Measurements from ENCODE around the gene RHOT1.

Gene RHOT1

DNA sequence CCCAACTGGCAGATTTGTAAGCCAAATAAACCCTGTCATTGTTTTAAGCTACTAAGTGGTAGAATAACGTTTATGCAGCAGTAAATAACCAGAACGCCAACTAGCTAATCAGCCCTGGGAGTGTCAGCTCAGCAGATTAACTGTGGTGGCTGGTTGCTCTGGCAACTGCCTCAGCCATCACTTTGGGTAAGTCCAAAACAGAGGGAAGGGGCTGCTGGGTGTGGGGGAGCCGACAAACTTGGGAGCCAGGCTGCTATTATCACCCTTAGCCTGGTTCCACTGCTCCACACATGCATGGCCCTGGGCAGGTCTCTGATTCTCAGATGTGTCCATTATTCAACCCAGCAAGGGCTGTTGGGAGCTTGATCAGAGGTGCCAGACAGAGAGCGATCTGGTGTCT, 22.2 kb upstream of the RHOT1 start:
- no peak for TF ChIP-seq SIN3A (IDR thresholded peaks at IDR 0.05; ENCODE audit: borderline replicate concordance, insufficient read depth, low read length)
- TF ChIP-seq TAF1 (IDR thresholded peaks at IDR 0.05; ENCODE audit: borderline replicate concordance, insufficient read depth, low read length): no peak
- no peak for TF ChIP-seq POLR2AphosphoS5 (IDR thresholded peaks at IDR 0.05; ENCODE audit: low read depth, low read length)
- no peak for TF ChIP-seq FOXP2 (optimal IDR thresholded peaks at IDR 0.05; ENCODE audit: borderline replicate concordance, extremely low read depth, extremely low read length, insufficient read depth)
- TF ChIP-seq, protein P1, sequence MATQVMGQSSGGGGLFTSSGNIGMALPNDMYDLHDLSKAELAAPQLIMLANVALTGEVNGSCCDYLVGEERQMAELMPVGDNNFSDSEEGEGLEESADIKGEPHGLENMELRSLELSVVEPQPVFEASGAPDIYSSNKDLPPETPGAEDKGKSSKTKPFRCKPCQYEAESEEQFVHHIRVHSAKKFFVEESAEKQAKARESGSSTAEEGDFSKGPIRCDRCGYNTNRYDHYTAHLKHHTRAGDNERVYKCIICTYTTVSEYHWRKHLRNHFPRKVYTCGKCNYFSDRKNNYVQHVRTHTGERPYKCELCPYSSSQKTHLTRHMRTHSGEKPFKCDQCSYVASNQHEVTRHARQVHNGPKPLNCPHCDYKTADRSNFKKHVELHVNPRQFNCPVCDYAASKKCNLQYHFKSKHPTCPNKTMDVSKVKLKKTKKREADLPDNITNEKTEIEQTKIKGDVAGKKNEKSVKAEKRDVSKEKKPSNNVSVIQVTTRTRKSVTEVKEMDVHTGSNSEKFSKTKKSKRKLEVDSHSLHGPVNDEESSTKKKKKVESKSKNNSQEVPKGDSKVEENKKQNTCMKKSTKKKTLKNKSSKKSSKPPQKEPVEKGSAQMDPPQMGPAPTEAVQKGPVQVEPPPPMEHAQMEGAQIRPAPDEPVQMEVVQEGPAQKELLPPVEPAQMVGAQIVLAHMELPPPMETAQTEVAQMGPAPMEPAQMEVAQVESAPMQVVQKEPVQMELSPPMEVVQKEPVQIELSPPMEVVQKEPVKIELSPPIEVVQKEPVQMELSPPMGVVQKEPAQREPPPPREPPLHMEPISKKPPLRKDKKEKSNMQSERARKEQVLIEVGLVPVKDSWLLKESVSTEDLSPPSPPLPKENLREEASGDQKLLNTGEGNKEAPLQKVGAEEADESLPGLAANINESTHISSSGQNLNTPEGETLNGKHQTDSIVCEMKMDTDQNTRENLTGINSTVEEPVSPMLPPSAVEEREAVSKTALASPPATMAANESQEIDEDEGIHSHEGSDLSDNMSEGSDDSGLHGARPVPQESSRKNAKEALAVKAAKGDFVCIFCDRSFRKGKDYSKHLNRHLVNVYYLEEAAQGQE (IDR thresholded peaks at IDR 0.05; ENCODE audit: insufficient read depth in 1 of 2, low read depth in 2 of 2, low read length in 2 of 2): no peak

DNA sequence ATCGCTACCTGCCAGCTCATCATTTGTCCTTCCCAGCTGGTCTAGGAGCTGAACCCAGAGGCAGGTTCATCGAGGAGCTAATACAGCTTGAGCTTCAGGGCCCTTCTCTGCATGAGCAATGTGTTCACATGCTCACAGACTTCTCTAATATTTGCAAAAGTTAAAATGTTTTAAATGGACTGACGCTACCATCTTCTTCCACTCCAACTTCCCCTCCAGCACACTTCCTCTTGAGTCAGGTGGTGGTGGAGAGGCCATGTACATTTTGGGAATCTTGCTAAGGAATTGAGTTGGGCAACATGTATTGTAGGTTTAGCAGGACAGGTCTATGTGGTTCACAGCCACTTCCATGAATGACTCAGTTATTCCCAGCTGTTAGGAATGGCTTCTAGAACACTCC, 21.6 kb upstream of the RHOT1 start:
- TF ChIP-seq FOXP2 (optimal IDR thresholded peaks at IDR 0.05; ENCODE audit: borderline replicate concordance, extremely low read depth, extremely low read length, insufficient read depth) (no peak), POLR2AphosphoS5 (IDR thresholded peaks at IDR 0.05; ENCODE audit: low read depth, low read length) (no peak), SIN3A (IDR thresholded peaks at IDR 0.05; ENCODE audit: borderline replicate concordance, insufficient read depth, low read length) (no peak), TAF1 (IDR thresholded peaks at IDR 0.05; ENCODE audit: borderline replicate concordance, insufficient read depth, low read length) (no peak)
- TF ChIP-seq, protein P1 (IDR thresholded peaks at IDR 0.05; ENCODE audit: insufficient read depth in 1 of 2, low read depth in 2 of 2, low read length in 2 of 2): no peak

DNA sequence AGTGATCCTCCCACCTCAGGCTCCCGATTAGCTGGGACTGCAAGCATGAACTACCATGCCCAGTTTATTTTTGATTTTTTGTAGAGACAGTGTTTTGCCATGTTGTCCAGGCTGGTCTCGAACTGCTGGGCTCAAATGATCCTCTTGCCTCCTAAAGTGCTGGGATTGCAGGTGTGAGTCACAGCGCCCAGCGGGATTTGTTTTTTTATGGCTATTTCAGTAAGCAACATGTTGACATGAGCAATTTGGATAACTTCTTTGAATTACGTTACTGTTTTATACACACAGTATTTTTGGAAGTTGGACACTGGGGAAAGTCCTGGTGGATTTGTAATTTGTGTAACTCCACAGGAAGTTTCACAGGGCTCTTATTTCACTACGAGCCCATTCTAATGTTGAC, 18.5 kb upstream of the RHOT1 start:
- TF ChIP-seq TAF1 (IDR thresholded peaks at IDR 0.05; ENCODE audit: borderline replicate concordance, insufficient read depth, low read length): no peak

DNA sequence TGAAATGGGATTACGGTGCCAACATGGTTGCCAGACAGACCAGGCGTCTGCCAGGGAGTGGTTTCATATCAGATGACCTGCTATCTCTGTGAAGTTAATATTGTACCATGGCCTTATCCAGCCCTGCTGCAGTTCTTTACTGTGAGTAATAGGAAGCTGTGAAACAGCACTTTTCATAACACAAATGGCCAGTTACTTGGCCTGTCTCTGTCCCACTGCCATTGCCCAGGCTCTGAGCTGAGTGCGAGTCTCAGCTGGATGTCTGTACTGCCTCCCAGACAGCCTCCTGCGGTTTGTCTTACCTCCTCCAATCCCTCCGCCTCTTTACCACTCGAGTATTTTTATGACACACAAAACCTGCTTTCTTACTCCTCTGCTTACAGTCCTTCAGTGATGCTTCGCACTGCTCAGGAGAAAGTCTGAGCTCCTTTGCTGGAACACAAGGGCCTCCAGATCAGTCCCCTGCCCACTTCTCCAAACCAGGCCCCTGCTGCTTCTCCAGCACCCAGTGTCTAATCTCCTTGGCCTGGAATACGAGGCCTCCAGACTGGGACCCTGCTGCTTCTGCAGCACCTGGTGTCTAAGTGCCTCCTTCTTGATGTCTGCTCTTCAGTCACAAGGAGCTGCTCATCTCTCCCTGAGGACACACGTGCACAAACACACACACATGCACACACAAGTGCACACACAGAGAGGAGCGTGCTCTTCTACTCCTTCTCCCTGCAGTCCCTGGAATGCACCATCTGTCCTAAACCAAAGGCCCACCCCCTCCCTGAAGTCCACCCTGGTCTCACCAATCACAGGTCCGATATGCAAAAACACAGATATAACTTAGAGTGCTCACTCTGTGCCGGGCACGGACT, 17.1 kb upstream of the RHOT1 start:
- no peak for TF ChIP-seq FOXP2 (optimal IDR thresholded peaks at IDR 0.05; ENCODE audit: borderline replicate concordance, extremely low read depth, extremely low read length, insufficient read depth)
- no peak for TF ChIP-seq SIN3A (IDR thresholded peaks at IDR 0.05; ENCODE audit: borderline replicate concordance, insufficient read depth, low read length)
- TF ChIP-seq POLR2AphosphoS5 (IDR thresholded peaks at IDR 0.05; ENCODE audit: low read depth, low read length): no peak

DNA sequence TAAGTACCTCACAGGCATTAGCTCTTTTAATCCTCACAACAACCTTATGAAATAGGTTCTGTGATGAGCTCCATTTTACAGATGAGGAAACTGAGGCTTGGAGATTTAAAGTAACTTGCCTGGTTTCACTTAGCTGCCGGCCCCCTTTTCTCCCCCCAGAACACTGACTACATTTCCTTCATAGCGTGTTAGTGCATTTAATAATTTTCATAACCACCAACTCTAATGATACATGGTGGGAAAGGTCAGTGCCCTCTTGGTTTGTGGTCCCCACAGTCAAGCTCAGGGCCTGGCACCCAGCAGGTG, 16.5 kb upstream of the RHOT1 start:
- TF ChIP-seq, protein P1 (IDR thresholded peaks at IDR 0.05; ENCODE audit: insufficient read depth in 1 of 2, low read depth in 2 of 2, low read length in 2 of 2): no peak
- TF ChIP-seq SIN3A (IDR thresholded peaks at IDR 0.05; ENCODE audit: borderline replicate concordance, insufficient read depth, low read length) (no peak), FOXP2 (optimal IDR thresholded peaks at IDR 0.05; ENCODE audit: borderline replicate concordance, extremely low read depth, extremely low read length, insufficient read depth) (no peak), TAF1 (IDR thresholded peaks at IDR 0.05; ENCODE audit: borderline replicate concordance, insufficient read depth, low read length) (no peak), POLR2AphosphoS5 (IDR thresholded peaks at IDR 0.05; ENCODE audit: low read depth, low read length) (no peak)

DNA sequence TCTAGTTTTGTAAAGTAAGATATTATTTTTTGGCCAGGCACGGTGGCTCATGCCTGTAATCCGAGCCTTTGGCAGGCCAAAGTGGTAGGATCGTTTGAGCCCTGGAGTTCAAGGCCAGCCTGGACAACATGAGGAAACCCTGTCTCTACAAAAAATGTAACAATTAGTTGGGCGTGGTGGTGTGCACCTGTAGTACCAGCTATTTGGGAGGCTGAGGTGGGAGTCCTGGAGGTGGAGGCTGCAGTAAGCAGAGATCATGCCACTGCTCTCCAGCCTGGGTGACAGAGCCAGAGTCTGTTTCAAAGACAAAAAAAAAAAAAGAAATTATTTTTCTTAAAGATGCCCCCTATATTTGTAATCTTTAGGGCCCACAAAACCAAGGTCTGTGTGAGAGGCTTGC, 16.0 kb upstream of the RHOT1 start:
- no peak for TF ChIP-seq FOXP2 (optimal IDR thresholded peaks at IDR 0.05; ENCODE audit: borderline replicate concordance, extremely low read depth, extremely low read length, insufficient read depth)
- TF ChIP-seq SIN3A (IDR thresholded peaks at IDR 0.05; ENCODE audit: borderline replicate concordance, insufficient read depth, low read length): no peak
- TF ChIP-seq POLR2AphosphoS5 (IDR thresholded peaks at IDR 0.05; ENCODE audit: low read depth, low read length): no peak

Data from PFSK-1 (cell line).